ACC112 (cell line): ENCODE data around the gene EIF2A.

Source experiments
- H2AFZ ChIP-seq: fragments of 200-600 bp; sonication (generic); one replicate; pipeline ENCODE4 v1.6.0; 2017; ENCODE audit warnings: antibody characterized with exemption, low read length; ENCODE audit not compliant: unreplicated experiment
- H3K27ac ChIP-seq: fragments of 200-600 bp; sonication (generic); 2 replicates; pipeline ENCODE4 v1.5.1; 2014; ENCODE audit warnings: low read depth, mild to moderate bottlenecking, antibody characterized with exemption, low read length, moderate library complexity
- H3K27me3 ChIP-seq: fragments of 200-600 bp; sonication (generic); 2 replicates; pipeline ENCODE4 v1.6.1; 2014; ENCODE audit warnings: mild to moderate bottlenecking, antibody characterized with exemption, low read length, moderate library complexity, mixed read lengths; ENCODE audit not compliant: insufficient read depth
- H3K36me3 ChIP-seq: fragments of 200-600 bp; sonication (generic); 2 replicates; pipeline ENCODE4 v1.6.1; 2016; ENCODE audit warnings: mild to moderate bottlenecking, antibody characterized with exemption, low read length, moderate library complexity, mixed read lengths; ENCODE audit not compliant: insufficient read depth
- H3K4me1 ChIP-seq: fragments of 200-600 bp; sonication (generic); one replicate; pipeline ENCODE4 v1.6.1; 2016; ENCODE audit warnings: low read length, mixed read lengths; ENCODE audit not compliant: insufficient read depth, unreplicated experiment, control insufficient read depth
- H3K4me3 ChIP-seq: fragments of 200-600 bp; sonication (generic); 2 replicates; pipeline ENCODE4 v1.5.1; 2014; ENCODE audit warnings: mild to moderate bottlenecking, low read depth, low read length
- H3K79me2 ChIP-seq: fragments of 200-600 bp; sonication (generic); one replicate; pipeline ENCODE4 v1.6.0; 2016; ENCODE audit warnings: low read length; ENCODE audit not compliant: control insufficient read depth, unreplicated experiment, insufficient read depth

Gene EIF2A

DNA sequence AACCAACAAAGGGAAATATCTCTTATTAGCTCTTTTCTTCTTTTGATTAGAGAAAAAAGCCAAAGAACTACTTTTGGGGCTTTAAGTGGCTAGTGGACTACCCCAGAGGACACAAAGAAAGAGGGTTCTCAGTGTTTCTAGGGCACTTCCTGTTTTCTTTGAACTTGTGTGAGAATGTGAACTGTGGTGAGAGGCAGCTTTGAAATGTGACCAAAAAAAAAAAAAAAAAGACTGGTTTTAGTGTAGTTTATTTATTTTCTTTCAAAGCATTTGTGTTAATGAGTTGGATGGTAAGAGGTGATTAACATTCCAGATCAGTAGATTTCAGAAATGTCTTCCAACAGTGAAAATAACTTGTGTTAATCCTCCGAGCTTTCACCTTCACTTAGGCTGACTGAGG is 88.9 kb downstream of the EIF2A start:
- peaks cover 4% of the 10 kb centered on the region for H3K4me1 ChIP-seq
- no peaks in the 10 kb centered on the region for H3K27me3 ChIP-seq
- peaks cover 4% of the 10 kb centered on the region; the same call in 1 of the 2 replicates for H3K36me3 ChIP-seq
- no peak overlapping the region for H3K27ac ChIP-seq
- no peak overlapping the region for H3K4me3 ChIP-seq
- H3K79me2 ChIP-seq = no peaks in the 10 kb centered on the region
- H2AFZ ChIP-seq = no peak overlapping the region
